HEK293 (cell line): Measurements from ENCODE around the gene EPHB3.

Source experiments
- ATF2 ChIP-seq: fragments of 450-650 bp; formaldehyde crosslinking; IDR thresholded peaks from 2 replicates; pipeline ENCODE4 v1.5.1; 2016; ENCODE audit warnings: missing biosample characterization, missing genetic modification characterization, low read depth
- FEZF1 ChIP-seq: fragments of 450-650 bp; formaldehyde crosslinking; IDR thresholded peaks from 2 replicates; pipeline ENCODE4 v1.5.1; 2016; ENCODE audit warnings: missing biosample characterization, missing genetic modification characterization
- GLI2 ChIP-seq: fragments of 450-650 bp; formaldehyde crosslinking; IDR thresholded peaks from 2 replicates; pipeline ENCODE4; 2017; ENCODE audit warnings: missing biosample characterization, missing genetic modification characterization, low read depth, borderline replicate concordance
- GLIS2 ChIP-seq: fragments of 450-650 bp; formaldehyde crosslinking; IDR thresholded peaks from 2 replicates; pipeline ENCODE4 v1.5.1; 2016; ENCODE audit warnings: missing biosample characterization, missing genetic modification characterization
- HIC1 ChIP-seq: fragments of 450-650 bp; formaldehyde crosslinking; IDR thresholded peaks from 2 replicates; pipeline ENCODE4 v1.5.1; 2016; ENCODE audit warnings: missing biosample characterization, missing genetic modification characterization
- HOXC10 ChIP-seq: sonication (generic); formaldehyde crosslinking; IDR thresholded peaks from 2 replicates; pipeline ENCODE4 v1.8.1; 2023; ENCODE audit warnings: mild to moderate bottlenecking, missing genetic modification reagents
- KLF10 ChIP-seq: fragments of 450-650 bp; IDR thresholded peaks from 2 replicates; pipeline ENCODE4 v1.5.1; 2018; ENCODE audit warnings: missing biosample characterization, mild to moderate bottlenecking, missing genetic modification characterization
- OSR2 ChIP-seq: fragments of 450-650 bp; formaldehyde crosslinking; IDR thresholded peaks from 2 replicates; pipeline ENCODE4 v1.5.1; 2016; ENCODE audit warnings: missing biosample characterization, missing genetic modification characterization
- SCRT1 ChIP-seq: fragments of 450-650 bp; formaldehyde crosslinking; IDR thresholded peaks from 2 replicates; pipeline ENCODE4 v1.5.1; 2016; ENCODE audit warnings: missing biosample characterization, missing genetic modification characterization, borderline replicate concordance
- SP7 ChIP-seq: fragments of 450-650 bp; formaldehyde crosslinking; IDR thresholded peaks from 2 replicates; pipeline ENCODE4 v1.5.1; 2016; ENCODE audit warnings: missing biosample characterization, missing genetic modification characterization
- YY1 ChIP-seq: fragments of 450-650 bp; formaldehyde crosslinking; IDR thresholded peaks from 2 replicates; pipeline ENCODE4 v1.5.1; 2018; ENCODE audit warnings: missing biosample characterization, missing genetic modification characterization
- ZBTB17 ChIP-seq: fragments of 450-650 bp; formaldehyde crosslinking; IDR thresholded peaks from 2 replicates; pipeline ENCODE4 v1.5.1; 2016; ENCODE audit warnings: missing biosample characterization, missing genetic modification characterization
- ZBTB44 ChIP-seq: fragments of 450-650 bp; IDR thresholded peaks from 2 replicates; pipeline ENCODE4 v1.5.1; 2018; ENCODE audit warnings: missing biosample characterization, mild to moderate bottlenecking, missing genetic modification characterization
- ZBTB8A ChIP-seq: fragments of 450-650 bp; formaldehyde crosslinking; IDR thresholded peaks from 2 replicates; pipeline ENCODE4 v1.5.1; 2016; ENCODE audit warnings: missing biosample characterization, missing genetic modification characterization
- ZNF112 ChIP-seq: fragments of 450-650 bp; formaldehyde crosslinking; IDR thresholded peaks from 2 replicates; pipeline ENCODE4 v1.5.0; 2017; ENCODE audit warnings: missing biosample characterization, missing genetic modification characterization
- ZNF155 ChIP-seq: fragments of 450-650 bp; formaldehyde crosslinking; IDR thresholded peaks from 2 replicates; pipeline ENCODE4 v1.5.1; 2016; ENCODE audit warnings: missing biosample characterization, missing genetic modification characterization
- ZNF169 ChIP-seq: fragments of 450-650 bp; formaldehyde crosslinking; IDR thresholded peaks from 2 replicates; pipeline ENCODE4 v1.5.1; 2016; ENCODE audit warnings: missing biosample characterization, missing genetic modification characterization
- ZNF266 ChIP-seq: fragments of 450-650 bp; formaldehyde crosslinking; IDR thresholded peaks from 2 replicates; pipeline ENCODE4 v1.5.1; 2016; ENCODE audit warnings: missing biosample characterization, missing genetic modification characterization, low read depth
- ZNF274 ChIP-seq, 2 experiments: fragments of 200-500 bp in 1 of 2; fragments of 450-650 bp in 1 of 2; sonication (Bioruptor generic) in 1 of 2; formaldehyde crosslinking in 1 of 2; IDR thresholded peaks; 2 replicates each; pipeline versions ENCODE4 v1.5.1 to v1.6.1; 2014 to 2016; ENCODE audit warnings: borderline replicate concordance in 1 of 2, inconsistent platforms in 1 of 2, low read length in 1 of 2, missing biosample characterization in 1 of 2, missing genetic modification characterization in 1 of 2
- ZNF280C ChIP-seq: fragments of 450-650 bp; formaldehyde crosslinking; IDR thresholded peaks from 2 replicates; pipeline ENCODE4 v1.5.1; 2016; ENCODE audit warnings: missing biosample characterization, missing genetic modification characterization
- ZNF302 ChIP-seq: fragments of 450-650 bp; formaldehyde crosslinking; IDR thresholded peaks from 2 replicates; pipeline ENCODE4 v1.5.1; 2016; ENCODE audit warnings: missing biosample characterization, missing genetic modification characterization, low read depth
- ZNF324 ChIP-seq: fragments of 450-650 bp; formaldehyde crosslinking; IDR thresholded peaks from 2 replicates; pipeline ENCODE4 v1.5.1; 2016; ENCODE audit warnings: missing biosample characterization, missing genetic modification characterization
- ZNF391 ChIP-seq: fragments of 450-650 bp; formaldehyde crosslinking; IDR thresholded peaks from 2 replicates; pipeline ENCODE4 v1.5.1; 2016; ENCODE audit warnings: low read depth, missing biosample characterization, missing genetic modification characterization, borderline replicate concordance
- ZNF394 ChIP-seq: fragments of 450-650 bp; formaldehyde crosslinking; IDR thresholded peaks from 2 replicates; pipeline ENCODE4 v1.5.1; 2016; ENCODE audit warnings: missing biosample characterization, missing genetic modification characterization, mild to moderate bottlenecking, moderate library complexity, borderline replicate concordance
- ZNF548 ChIP-seq: fragments of 450-650 bp; formaldehyde crosslinking; IDR thresholded peaks from 2 replicates; pipeline ENCODE4 v1.5.1; 2016; ENCODE audit warnings: missing biosample characterization, missing genetic modification characterization
- ZNF571 ChIP-seq: fragments of 450-650 bp; formaldehyde crosslinking; IDR thresholded peaks from 2 replicates; pipeline ENCODE4 v1.5.0; 2017; ENCODE audit warnings: missing biosample characterization, missing genetic modification characterization
- ZNF600 ChIP-seq: fragments of 450-650 bp; formaldehyde crosslinking; IDR thresholded peaks from 2 replicates; pipeline ENCODE4 v1.5.1; 2016; ENCODE audit warnings: missing biosample characterization, missing genetic modification characterization
- ZNF610 ChIP-seq: fragments of 450-650 bp; formaldehyde crosslinking; IDR thresholded peaks from 2 replicates; pipeline ENCODE4 v1.5.1; 2016; ENCODE audit warnings: missing biosample characterization, missing genetic modification characterization, borderline replicate concordance
- ZNF664 ChIP-seq: fragments of 450-650 bp; formaldehyde crosslinking; IDR thresholded peaks from 2 replicates; pipeline ENCODE4 v1.5.1; 2016; ENCODE audit warnings: missing biosample characterization, missing genetic modification characterization
- ZNF692 ChIP-seq: fragments of 450-650 bp; formaldehyde crosslinking; IDR thresholded peaks from 2 replicates; pipeline ENCODE4 v1.5.1; 2016; ENCODE audit warnings: missing biosample characterization, missing genetic modification characterization
- ZSCAN30 ChIP-seq: fragments of 450-650 bp; IDR thresholded peaks from 2 replicates; pipeline ENCODE4 v1.5.1; 2018; ENCODE audit warnings: missing biosample characterization, mild to moderate bottlenecking, missing genetic modification characterization, moderate library complexity

The EPHB3 gene

GRCh38 chr3:184565421-184566211 lies 4.0 kb downstream of the EPHB3 start (continued):
- TF ChIP-seq ZBTB44 = peak; percentile 82
- TF ChIP-seq KLF10 = no peak
- no peak for TF ChIP-seq ZNF155 (tag by site-specific recombination)
- TF ChIP-seq ZNF169 (tag by site-specific recombination) = no peak
- peak; percentile 65 for TF ChIP-seq ZBTB8A (tag by site-specific recombination)
- no peak for TF ChIP-seq ZNF302 (tag by site-specific recombination)
- TF ChIP-seq ZSCAN30 = 0 out of 2 replicates have a peak, but pooled peaks have one; percentile 48
- TF ChIP-seq ZNF391 (tag by site-specific recombination) = no peak
- TF ChIP-seq HIC1 (tag by site-specific recombination) = peak; percentile 67; the same call in 1 of the 2 replicates
- no peak for TF ChIP-seq ZNF266 (tag by site-specific recombination)
- no peak for TF ChIP-seq SCRT1 (tag by site-specific recombination)
- TF ChIP-seq GLI2 (tag by site-specific recombination) = no peak
- TF ChIP-seq ZNF324 (tag by site-specific recombination) = no peak
- TF ChIP-seq FEZF1 = no peak
- TF ChIP-seq ZNF548 (tag by site-specific recombination) = no peak
- no peak for TF ChIP-seq YY1 (tag by site-specific recombination)
- no peak for TF ChIP-seq ZNF280C (tag by site-specific recombination)
- TF ChIP-seq ZNF112 = no peak
- no peak for TF ChIP-seq ZNF274 (IDR thresholded peaks at IDR 0.05; ENCODE audit: low read length)
- TF ChIP-seq ZNF274 (tag by site-specific recombination; IDR thresholded peaks at IDR 0.05; ENCODE audit: borderline replicate concordance) = no peak
- no peak for TF ChIP-seq ATF2
- TF ChIP-seq ZNF600 (tag by site-specific recombination) = peak; percentile 85
- TF ChIP-seq GLIS2 (tag by site-specific recombination) = peak; percentile 39; the same call in 1 of the 2 replicates
- TF ChIP-seq ZNF394 = 0 out of 2 replicates have a peak, but pooled peaks have one; percentile 20
- TF ChIP-seq OSR2 (tag by site-specific recombination) = peak; percentile 72
- no peak for TF ChIP-seq ZNF610 (tag by site-specific recombination)
- no peak for TF ChIP-seq ZBTB17 (tag by site-specific recombination)
- TF ChIP-seq ZNF692 = no peak
- no peak for TF ChIP-seq ZNF571
- TF ChIP-seq SP7 (tag by site-specific recombination) = peak; percentile 89
- TF ChIP-seq HOXC10 (CRISPR knock-in tag) = no peak
- TF ChIP-seq ZNF664 (tag by site-specific recombination) = peak; percentile 26; the same call in 1 of the 2 replicates
